H9 (cell line): ENCODE data around the gene TMCO6. TPM values are rescaled to one million over a fixed set of nuclear protein-coding genes. Genes with fewer than 3 reads are reported as not detected.

Source experiments
- DNase-seq: peaks from one replicate; pipeline ENCODE4 v3.0.0-alpha.2; 2017
- H2AFZ ChIP-seq: one replicate; pipeline ENCODE4 v1.6.1; 2013; ENCODE audit warnings: mild to moderate bottlenecking, low read length, control low read depth, moderate library complexity
- H2AK5ac ChIP-seq: 2 replicates; pipeline ENCODE4 v1.6.1; 2013; ENCODE audit warnings: low read length, control low read depth, mixed read lengths; ENCODE audit not compliant: insufficient read length
- H2BK120ac ChIP-seq: one replicate; pipeline ENCODE4 v1.6.1; 2013; ENCODE audit warnings: low read depth, mild to moderate bottlenecking, low read length, control low read depth, inconsistent platforms; ENCODE audit not compliant: poor library complexity, severe bottlenecking
- H2BK12ac ChIP-seq: 2 replicates; pipeline ENCODE4 v1.6.1; 2013; ENCODE audit warnings: low read length, control low read depth, mixed read lengths, low read depth; ENCODE audit not compliant: insufficient read length
- H2BK15ac ChIP-seq: 2 replicates; pipeline ENCODE4 v1.6.1; 2013; ENCODE audit warnings: low read depth, low read length, control low read depth
- H2BK20ac ChIP-seq: one replicate; pipeline ENCODE4 v1.6.1; 2013; ENCODE audit warnings: low read depth, mild to moderate bottlenecking, low read length, control low read depth, inconsistent platforms; ENCODE audit not compliant: poor library complexity, severe bottlenecking
- H2BK5ac ChIP-seq: 2 replicates; pipeline ENCODE4 v1.6.1; 2013; ENCODE audit warnings: low read length, control low read depth, mixed read lengths; ENCODE audit not compliant: insufficient read length
- H3K14ac ChIP-seq: 2 replicates; pipeline ENCODE4 v1.6.1; 2013; ENCODE audit warnings: low read length, control low read depth; ENCODE audit not compliant: insufficient read depth
- H3K18ac ChIP-seq: 2 replicates; pipeline ENCODE4 v1.6.1; 2013; ENCODE audit warnings: low read depth, mild to moderate bottlenecking, mixed read lengths, low read length, control low read depth; ENCODE audit not compliant: insufficient read length
- H3K23ac ChIP-seq: 2 replicates; pipeline ENCODE4 v1.6.1; 2013; ENCODE audit warnings: low read length, control low read depth, mixed read lengths, low read depth; ENCODE audit not compliant: insufficient read length
- H3K23me2 ChIP-seq: 2 replicates; pipeline ENCODE4 v1.6.1; 2013; ENCODE audit warnings: low read depth, mild to moderate bottlenecking, mixed read lengths, low read length, control low read depth; ENCODE audit not compliant: insufficient read length, poor library complexity, severe bottlenecking
- H3K27ac ChIP-seq: 2 replicates; pipeline ENCODE4 v1.5.1; 2013; ENCODE audit warnings: low read length, control low read depth, mixed read lengths, low read depth; ENCODE audit not compliant: insufficient read length
- H3K27me3 ChIP-seq: 2 replicates; pipeline ENCODE4 v1.6.1; 2013; ENCODE audit warnings: low read length, control low read depth, inconsistent platforms; ENCODE audit not compliant: insufficient read depth
- H3K4ac ChIP-seq: 2 replicates; pipeline ENCODE4 v1.6.1; 2013; ENCODE audit warnings: low read depth, mild to moderate bottlenecking, control low read depth, inconsistent platforms, low read length, moderate library complexity
- H3K4me1 ChIP-seq: 2 replicates; pipeline ENCODE4 v1.6.1; 2013; ENCODE audit warnings: low read length, control low read depth, inconsistent platforms; ENCODE audit not compliant: insufficient read depth
- H3K4me2 ChIP-seq: 2 replicates; pipeline ENCODE4 v1.6.1; 2013; ENCODE audit warnings: low read length, control low read depth, mixed read lengths; ENCODE audit not compliant: insufficient read length, insufficient read depth
- H3K56ac ChIP-seq: 2 replicates; pipeline ENCODE4 v1.6.1; 2013; ENCODE audit warnings: low read depth, mild to moderate bottlenecking, mixed read lengths, low read length, control low read depth; ENCODE audit not compliant: insufficient read length
- H3K79me1 ChIP-seq: 2 replicates; pipeline ENCODE4 v1.6.1; 2013; ENCODE audit warnings: low read depth, mild to moderate bottlenecking, moderate library complexity, low read length, control low read depth, inconsistent platforms; ENCODE audit not compliant: insufficient read depth, poor library complexity, severe bottlenecking
- H3K79me2 ChIP-seq: 2 replicates; pipeline ENCODE4 v1.6.1; 2013; ENCODE audit warnings: low read length, control low read depth, inconsistent platforms; ENCODE audit not compliant: insufficient read depth
- H3K9ac ChIP-seq: 2 replicates; pipeline ENCODE4 v1.6.1; 2013; ENCODE audit warnings: low read length, control low read depth, mixed read lengths; ENCODE audit not compliant: insufficient read length; ENCODE audit errors: extremely low read depth
- H3K9me3 ChIP-seq: one replicate; pipeline ENCODE4 v1.6.1; 2013; ENCODE audit warnings: low read depth, low read length, inconsistent platforms; ENCODE audit not compliant: control insufficient read depth
- H3T11ph ChIP-seq: one replicate; pipeline ENCODE4 v1.6.1; 2013; ENCODE audit warnings: mild to moderate bottlenecking, low read length, control low read depth, inconsistent platforms
- H4K20me1 ChIP-seq: one replicate; pipeline ENCODE4 v1.6.1; 2013; ENCODE audit not compliant: control insufficient read depth, insufficient read length, insufficient read depth
- H4K5ac ChIP-seq: 2 replicates; pipeline ENCODE4 v1.6.1; 2013; ENCODE audit warnings: low read depth, mild to moderate bottlenecking, mixed read lengths, low read length, control low read depth; ENCODE audit not compliant: insufficient read length
- H4K8ac ChIP-seq: replicated peaks from 2 replicates; pipeline ENCODE4 v1.6.1; 2013; ENCODE audit warnings: low read length, control low read depth, mixed read lengths, low read depth; ENCODE audit not compliant: insufficient read length
- H4K91ac ChIP-seq: 2 replicates; pipeline ENCODE4 v1.6.1; 2013; ENCODE audit warnings: low read depth, mild to moderate bottlenecking, moderate library complexity, mixed read lengths, low read length, control low read depth; ENCODE audit not compliant: insufficient read length
- H3K27ac Mint-ChIP-seq, 3 experiments: 2 replicates in 2 of 3; 3 replicates in 1 of 3; pipeline ENCODE4 v1.8.0; 2020 to 2021; ENCODE audit warnings: mixed read lengths in 3 of 3, mild to moderate bottlenecking in 1 of 3, moderate library complexity in 1 of 3
- H3K27me3 Mint-ChIP-seq: 2 replicates; pipeline ENCODE4 v1.8.0; 2021; ENCODE audit warnings: low read depth, mild to moderate bottlenecking, moderate library complexity, mixed read lengths
- H3K36me3 Mint-ChIP-seq, 3 experiments: 2 replicates in 2 of 3; 3 replicates in 1 of 3; pipeline ENCODE4 v1.8.0; 2020 to 2021; ENCODE audit warnings: low read depth in 3 of 3, mixed read lengths in 3 of 3; ENCODE audit not compliant: insufficient read depth in 1 of 3
- H3K4me1 Mint-ChIP-seq, 2 experiments: 2 replicates each; pipeline ENCODE4 v1.8.0; 2020; ENCODE audit warnings: mixed read lengths in 2 of 2
- H3K4me3 Mint-ChIP-seq, 2 experiments: 2 replicates in 1 of 2; 3 replicates in 1 of 2; pipeline ENCODE4 v1.8.0; 2020 to 2021; ENCODE audit warnings: mild to moderate bottlenecking in 2 of 2, mixed read lengths in 2 of 2, moderate library complexity in 1 of 2
- H3K9me3 Mint-ChIP-seq, 2 experiments: 2 replicates in 1 of 2; 3 replicates in 1 of 2; pipeline ENCODE4 v1.8.0; 2020; ENCODE audit warnings: mild to moderate bottlenecking in 2 of 2, mixed read lengths in 2 of 2, moderate library complexity in 1 of 2
- total RNA-seq: library from RNA; stranded (reverse); gene quantifications from 2 replicates; pipeline ENCODE4 v1.2.1, GENCODE V29; 2021
- TF ChIP-seq, protein P1 (sequence below): fragments of 200-600 bp; sonication (generic); conservative IDR thresholded peaks from 3 replicates; pipeline ENCODE4 v1.8.0; 2021; ENCODE audit warnings: antibody characterized with exemption, mild to moderate bottlenecking

Gene TMCO6
- total RNA-seq, 1 experiment from 2014 or later = 39.3 TPM

DNA sequence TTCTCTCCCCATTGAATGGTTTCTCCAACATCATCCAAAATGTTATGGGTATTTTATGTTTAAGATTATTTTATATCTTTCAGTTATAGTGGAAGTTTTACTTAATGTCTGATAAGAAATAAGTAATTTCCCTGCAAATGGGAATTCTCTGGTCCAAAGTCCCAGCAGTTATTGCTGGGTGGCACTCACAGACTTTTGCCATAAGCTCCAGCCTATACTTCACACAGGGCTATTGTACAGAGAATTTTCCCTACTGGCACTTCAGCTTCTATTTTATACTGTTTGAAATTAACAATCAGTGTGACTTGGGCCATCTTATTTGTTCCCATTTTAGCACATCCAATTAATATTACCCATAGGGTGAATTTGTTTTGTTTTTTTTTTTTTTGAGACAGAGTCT, 39.2 kb upstream of the TMCO6 start:
- Mint-ChIP-seq H3K27ac (no peak overlapping the region), H3K9me3 (peaks cover 4 to 8% of the 10 kb centered on the region in 2 experiments; a peak in 2 of 5 replicates), H3K27me3 (peaks cover 9% of the 10 kb centered on the region), H3K4me3 (no peak overlapping the region), H3K36me3 (no peaks in the 10 kb centered on the region), H3K4me1 (no peaks in the 10 kb centered on the region)
- no peak overlapping the region for H3K56ac ChIP-seq
- no peaks in the 10 kb centered on the region for H3K79me2 ChIP-seq
- no peak for DNase-seq
- no peaks in the 10 kb centered on the region for H3K9me3 ChIP-seq
- no peaks in the 10 kb centered on the region for H3K4me1 ChIP-seq
- no peak overlapping the region for H3K14ac ChIP-seq
- no peak overlapping the region for H2BK12ac ChIP-seq
- no peak overlapping the region for H2BK5ac ChIP-seq
- no peaks in the 10 kb centered on the region for H3K23me2 ChIP-seq
- no peaks in the 10 kb centered on the region for H4K20me1 ChIP-seq
- no peak overlapping the region for H3K4ac ChIP-seq
- no peaks in the 10 kb centered on the region for H3K79me1 ChIP-seq
- H3K27ac ChIP-seq = no peak overlapping the region
- H4K5ac ChIP-seq = no peak overlapping the region
- no peak overlapping the region for H3K4me2 ChIP-seq
- no peak overlapping the region for H4K91ac ChIP-seq
- H2BK120ac ChIP-seq = no peak overlapping the region
- no peak overlapping the region for H2BK15ac ChIP-seq
- no peak overlapping the region for H4K8ac ChIP-seq
- H2AK5ac ChIP-seq = no peak overlapping the region
- H3K9ac ChIP-seq = no peak overlapping the region
- TF ChIP-seq, protein P1, sequence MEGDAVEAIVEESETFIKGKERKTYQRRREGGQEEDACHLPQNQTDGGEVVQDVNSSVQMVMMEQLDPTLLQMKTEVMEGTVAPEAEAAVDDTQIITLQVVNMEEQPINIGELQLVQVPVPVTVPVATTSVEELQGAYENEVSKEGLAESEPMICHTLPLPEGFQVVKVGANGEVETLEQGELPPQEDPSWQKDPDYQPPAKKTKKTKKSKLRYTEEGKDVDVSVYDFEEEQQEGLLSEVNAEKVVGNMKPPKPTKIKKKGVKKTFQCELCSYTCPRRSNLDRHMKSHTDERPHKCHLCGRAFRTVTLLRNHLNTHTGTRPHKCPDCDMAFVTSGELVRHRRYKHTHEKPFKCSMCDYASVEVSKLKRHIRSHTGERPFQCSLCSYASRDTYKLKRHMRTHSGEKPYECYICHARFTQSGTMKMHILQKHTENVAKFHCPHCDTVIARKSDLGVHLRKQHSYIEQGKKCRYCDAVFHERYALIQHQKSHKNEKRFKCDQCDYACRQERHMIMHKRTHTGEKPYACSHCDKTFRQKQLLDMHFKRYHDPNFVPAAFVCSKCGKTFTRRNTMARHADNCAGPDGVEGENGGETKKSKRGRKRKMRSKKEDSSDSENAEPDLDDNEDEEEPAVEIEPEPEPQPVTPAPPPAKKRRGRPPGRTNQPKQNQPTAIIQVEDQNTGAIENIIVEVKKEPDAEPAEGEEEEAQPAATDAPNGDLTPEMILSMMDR = no peak
- no peak overlapping the region for H3K23ac ChIP-seq
- H2AFZ ChIP-seq = no peak overlapping the region
- H2BK20ac ChIP-seq = no peak overlapping the region
- H3T11ph ChIP-seq = no peak overlapping the region
- no peak overlapping the region for H3K18ac ChIP-seq
- no peaks in the 10 kb centered on the region for H3K27me3 ChIP-seq
